Stimulated activated naive CD4-positive, alpha-beta T cell treated with Interleukin-2 at 50 U/mL for 16 hours (primary cell): Measurements from ENCODE around the gene RPP25L.

Source experiments
- DNase-seq: peaks from one replicate; lab custom pipeline; 2025; lab: John Stamatoyannopoulos, UW

The RPP25L gene

GRCh38 chr9:34585946-34586669, 25.8 kb downstream of the RPP25L start:
- no peak for DNase-seq

- no peak for DNase-seq
Observed at GRCh38 chr9:34584970-34585369, 26.9 kb downstream of the RPP25L start.

GRCh38 chr9:34582787-34583186, 29.1 kb downstream of the RPP25L start:
- DNase-seq = no peak

GRCh38 chr9:34581318-34581717, 30.6 kb downstream of the RPP25L start:
- no peak for DNase-seq

- no peak for DNase-seq
Observed at GRCh38 chr9:34580358-34580757, 31.5 kb downstream of the RPP25L start.

GRCh38 chr9:34579808-34580163, 32.1 kb downstream of the RPP25L start:
- no peak for DNase-seq

- DNase-seq = no peak
Observed at GRCh38 chr9:34579104-34579807, 32.6 kb downstream of the RPP25L start.

GRCh38 chr9:34578241-34579103, 33.4 kb downstream of the RPP25L start:
- DNase-seq = no peak

GRCh38 chr9:34577400-34578240, 34.3 kb downstream of the RPP25L start:
- no peak for DNase-seq

GRCh38 chr9:34576597-34577399, 35.1 kb downstream of the RPP25L start:
- no peak for DNase-seq

GRCh38 chr9:34575862-34576596, 35.9 kb downstream of the RPP25L start:
- DNase-seq = no peak

GRCh38 chr9:34575241-34575640, 36.7 kb downstream of the RPP25L start:
- DNase-seq = no peak

GRCh38 chr9:34574571-34574970, 37.3 kb downstream of the RPP25L start:
- DNase-seq = no peak

GRCh38 chr9:34573599-34574325, 38.1 kb downstream of the RPP25L start:
- no peak for DNase-seq

GRCh38 chr9:34572628-34573027, 39.3 kb downstream of the RPP25L start:
- no peak for DNase-seq

- no peak for DNase-seq
Observed at GRCh38 chr9:34572092-34572491, 39.8 kb downstream of the RPP25L start.

- DNase-seq = no peak
Observed at GRCh38 chr9:34571481-34571810, 40.5 kb downstream of the RPP25L start.

GRCh38 chr9:34570809-34571480, 41.0 kb downstream of the RPP25L start:
- DNase-seq = no peak

GRCh38 chr9:34570376-34570775, 41.5 kb downstream of the RPP25L start:
- DNase-seq = no peak
